Activated CD4-positive, alpha-beta T cell treated with anti-CD3 and anti-CD28 coated beads for 48 hours (primary cell): ENCODE results near the gene DUSP22.

Experiments
- DNase-seq: peaks from one replicate; pipeline ENCODE4 v3.0.0-alpha.2; 2020

The DUSP22 gene

GRCh38 chr6:311679-312220 lies 19.5 kb downstream of the DUSP22 start:
- DNase-seq: no peak

GRCh38 chr6:313087-313486 lies 20.8 kb downstream of the DUSP22 start:
- no peak for DNase-seq

- no peak for DNase-seq
Measured at GRCh38 chr6:313917-314316, 21.6 kb downstream of the DUSP22 start.

GRCh38 chr6:314377-314776 lies 22.1 kb downstream of the DUSP22 start:
- no peak for DNase-seq

GRCh38 chr6:315226-315625 lies 22.9 kb downstream of the DUSP22 start:
- DNase-seq: no peak

GRCh38 chr6:315921-316752 lies 23.9 kb downstream of the DUSP22 start:
- DNase-seq: no peak

GRCh38 chr6:316753-317038 lies 24.4 kb downstream of the DUSP22 start:
- DNase-seq: no peak

- DNase-seq: no peak
Measured at GRCh38 chr6:317060-317447, 24.8 kb downstream of the DUSP22 start.

- no peak for DNase-seq
Measured at GRCh38 chr6:317448-318144, 25.3 kb downstream of the DUSP22 start.

GRCh38 chr6:318243-318890 lies 26.1 kb downstream of the DUSP22 start:
- no peak for DNase-seq

GRCh38 chr6:319177-320131 lies 27.2 kb downstream of the DUSP22 start:
- DNase-seq: peak; percentile 28

- no peak for DNase-seq
Measured at GRCh38 chr6:320351-321157, 28.3 kb downstream of the DUSP22 start.

GRCh38 chr6:321158-321438 lies 28.8 kb downstream of the DUSP22 start:
- no peak for DNase-seq

GRCh38 chr6:321536-322258 lies 29.4 kb downstream of the DUSP22 start:
- DNase-seq: no peak

- DNase-seq: no peak
Measured at GRCh38 chr6:322259-322930, 30.1 kb downstream of the DUSP22 start.

GRCh38 chr6:322940-323729 lies 30.8 kb downstream of the DUSP22 start:
- DNase-seq: no peak

- no peak for DNase-seq
Measured at GRCh38 chr6:323730-324088, 31.4 kb downstream of the DUSP22 start.

GRCh38 chr6:324116-324728 lies 31.9 kb downstream of the DUSP22 start:
- DNase-seq: no peak

GRCh38 chr6:324729-325125 lies 32.4 kb downstream of the DUSP22 start:
- DNase-seq: no peak
